GM23338 (cell line): ENCODE data around the gene MEGF11. TPM values are rescaled to one million over a fixed set of nuclear protein-coding genes. Genes with fewer than 3 reads are reported as not detected.

Experiments used
- ATAC-seq: fragments of 200-7000 bp; cut with Tn5 transposase; 3 replicates; pipeline ENCODE4 v1.9.1; 2020
- DNase-seq: peaks from one replicate; pipeline ENCODE4 v3.0.0-alpha.2; 2015; ENCODE audit warnings: low spot score
- H2AFZ ChIP-seq: fragments of 200-600 bp; sonication (generic); 2 replicates; pipeline ENCODE4 v1.8.0; 2016; ENCODE audit warnings: antibody characterized with exemption, mild to moderate bottlenecking, moderate library complexity
- H3F3A ChIP-seq: fragments of 200-600 bp; sonication (generic); replicated peaks from 2 replicates; pipeline ENCODE4 v1.8.0; 2017; ENCODE audit warnings: antibody characterized with exemption, mixed run types, low read depth
- H3K27ac ChIP-seq: fragments of 200-600 bp; sonication (generic); 2 replicates; pipeline ENCODE4 v1.6.1; 2016; ENCODE audit warnings: low read depth
- H3K27me3 ChIP-seq: fragments of 200-600 bp; sonication (generic); 2 replicates; pipeline ENCODE4 v1.8.0; 2016; ENCODE audit warnings: mild to moderate bottlenecking, mixed run types, moderate library complexity; ENCODE audit not compliant: insufficient read depth
- H3K36me3 ChIP-seq: fragments of 200-600 bp; sonication (generic); 2 replicates; pipeline ENCODE4 v1.8.0; 2016; ENCODE audit warnings: mild to moderate bottlenecking; ENCODE audit not compliant: insufficient read depth
- H3K4me1 ChIP-seq: fragments of 200-600 bp; sonication (generic); 2 replicates; pipeline ENCODE4 v1.8.0; 2016; ENCODE audit warnings: mild to moderate bottlenecking, moderate library complexity; ENCODE audit not compliant: insufficient read depth
- H3K4me2 ChIP-seq: fragments of 200-600 bp; sonication (generic); 2 replicates; pipeline ENCODE4 v1.7.1; 2017; ENCODE audit warnings: mixed run types
- H3K4me3 ChIP-seq: fragments of 200-600 bp; sonication (generic); 2 replicates; pipeline ENCODE4 v1.6.1; 2016; ENCODE audit warnings: mixed run types
- H3K79me2 ChIP-seq: fragments of 200-600 bp; sonication (generic); replicated peaks from 2 replicates; pipeline ENCODE4 v1.8.0; 2017; ENCODE audit warnings: mild to moderate bottlenecking; ENCODE audit not compliant: insufficient read depth
- H3K9me2 ChIP-seq: fragments of 200-600 bp; sonication (generic); 2 replicates; pipeline ENCODE4 v1.8.0; 2017; ENCODE audit not compliant: insufficient read depth
- H4K20me1 ChIP-seq: fragments of 200-600 bp; sonication (generic); replicated peaks from 2 replicates; pipeline ENCODE4 v1.8.0; 2017; ENCODE audit warnings: mild to moderate bottlenecking; ENCODE audit not compliant: insufficient read depth
- H3K27ac Mint-ChIP-seq: 2 replicates; pipeline ENCODE4 v1.8.0; 2020; ENCODE audit warnings: inconsistent platforms, mild to moderate bottlenecking, moderate library complexity, mixed read lengths
- H3K27me3 Mint-ChIP-seq: 3 replicates; pipeline ENCODE4 v1.8.0; 2022; ENCODE audit warnings: low read depth, mild to moderate bottlenecking, moderate library complexity, mixed read lengths, inconsistent platforms; ENCODE audit not compliant: insufficient read depth, poor library complexity
- H3K36me3 Mint-ChIP-seq: 3 replicates; pipeline ENCODE4 v1.8.0; 2021; ENCODE audit warnings: low read depth, mild to moderate bottlenecking, inconsistent platforms, moderate library complexity, mixed read lengths
- H3K4me1 Mint-ChIP-seq: 3 replicates; pipeline ENCODE4 v1.8.0; 2020; ENCODE audit warnings: mild to moderate bottlenecking, inconsistent platforms, mixed read lengths
- H3K4me3 Mint-ChIP-seq: 3 replicates; pipeline ENCODE4 v1.8.0; 2021; ENCODE audit warnings: moderate library complexity, mild to moderate bottlenecking, inconsistent platforms, mixed read lengths
- H3K9me3 Mint-ChIP-seq: 3 replicates; pipeline ENCODE4 v1.8.0; 2020; ENCODE audit warnings: moderate library complexity, mild to moderate bottlenecking, inconsistent platforms, mixed read lengths
- CREB1 ChIP-seq: fragments of 250-450 bp; sonication (Bioruptor Pico); IDR thresholded peaks from 2 replicates; pipeline ENCODE4 v1.5.0; 2020; ENCODE audit warnings: low read depth, mild to moderate bottlenecking, moderate library complexity
- EZH2phosphoT487 ChIP-seq: fragments of 200-600 bp; sonication (generic); IDR thresholded peaks from one replicate; pipeline ENCODE4 v1.8.1; 2018; ENCODE audit warnings: antibody characterized with exemption; ENCODE audit not compliant: unreplicated experiment
- JUNB ChIP-seq: IDR thresholded peaks from one replicate; pipeline ENCODE4 v1.6.1; 2016; ENCODE audit warnings: antibody characterized with exemption; ENCODE audit not compliant: unreplicated experiment
- NANOG ChIP-seq: IDR thresholded peaks from 2 replicates; pipeline ENCODE4 v1.6.1; 2016; ENCODE audit warnings: antibody characterized with exemption, borderline replicate concordance
- ZNF114 ChIP-seq: fragments of 250-450 bp; sonication (Bioruptor Pico); IDR thresholded peaks from 2 replicates; pipeline ENCODE4 v1.5.0; 2020; ENCODE audit warnings: mild to moderate bottlenecking, moderate library complexity
- polyA plus RNA-seq: library from polyadenylated mRNA; unstranded; fragments of >200 nt; fragmentation: Nextera tagmentation; extraction: Ambion mirVana; gene quantifications from 2 replicates; pipeline ENCODE4 v1.2.1, GENCODE V29; 2016
- total RNA-seq: library from RNA; depleted of rRNA; stranded (reverse); fragments of >200 nt; shearing (Covaris generic); gene quantifications from 2 replicates; pipeline ENCODE4 v1.2.3, GENCODE V29; 2014
- TF ChIP-seq, protein P1 (sequence below), 2 experiments: fragments of 200-600 bp in 1 of 2; sonication (generic) in 1 of 2; conservative IDR thresholded peaks; 2 replicates each; pipeline versions ENCODE4 v1.5.1 to v1.6.1; 2016 to 2017; ENCODE audit warnings: antibody characterized with exemption in 2 of 2, low read depth in 2 of 2, mild to moderate bottlenecking in 2 of 2, moderate library complexity in 1 of 2
- TF ChIP-seq, protein P2 (sequence below): IDR thresholded peaks from 2 replicates; pipeline ENCODE4 v1.6.1; 2016; ENCODE audit warnings: antibody characterized with exemption

Gene MEGF11
- total and polyA plus RNA-seq, 2 experiments from 2014 or later, result 1.3 to 1.9 TPM

DNA sequence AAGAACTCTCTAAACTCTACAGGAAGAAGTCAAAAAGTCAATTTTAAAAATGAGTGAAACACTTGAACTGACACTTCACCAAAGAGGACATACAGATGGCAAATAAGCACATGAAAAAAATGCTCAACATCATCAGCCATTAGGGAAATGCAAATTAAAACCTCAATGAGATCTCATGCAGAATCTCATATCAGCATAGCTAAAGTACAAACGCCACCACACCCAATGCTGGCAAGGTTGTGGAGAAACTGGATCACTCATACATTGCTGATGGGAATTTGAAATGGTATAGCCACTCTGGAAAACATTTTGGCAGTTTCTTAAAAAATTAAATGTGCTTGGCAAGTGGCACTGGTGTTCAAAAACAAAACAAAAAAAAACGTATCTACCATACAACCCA lies 34.2 kb downstream of the MEGF11 start (continued):
- TF ChIP-seq, protein P1, sequence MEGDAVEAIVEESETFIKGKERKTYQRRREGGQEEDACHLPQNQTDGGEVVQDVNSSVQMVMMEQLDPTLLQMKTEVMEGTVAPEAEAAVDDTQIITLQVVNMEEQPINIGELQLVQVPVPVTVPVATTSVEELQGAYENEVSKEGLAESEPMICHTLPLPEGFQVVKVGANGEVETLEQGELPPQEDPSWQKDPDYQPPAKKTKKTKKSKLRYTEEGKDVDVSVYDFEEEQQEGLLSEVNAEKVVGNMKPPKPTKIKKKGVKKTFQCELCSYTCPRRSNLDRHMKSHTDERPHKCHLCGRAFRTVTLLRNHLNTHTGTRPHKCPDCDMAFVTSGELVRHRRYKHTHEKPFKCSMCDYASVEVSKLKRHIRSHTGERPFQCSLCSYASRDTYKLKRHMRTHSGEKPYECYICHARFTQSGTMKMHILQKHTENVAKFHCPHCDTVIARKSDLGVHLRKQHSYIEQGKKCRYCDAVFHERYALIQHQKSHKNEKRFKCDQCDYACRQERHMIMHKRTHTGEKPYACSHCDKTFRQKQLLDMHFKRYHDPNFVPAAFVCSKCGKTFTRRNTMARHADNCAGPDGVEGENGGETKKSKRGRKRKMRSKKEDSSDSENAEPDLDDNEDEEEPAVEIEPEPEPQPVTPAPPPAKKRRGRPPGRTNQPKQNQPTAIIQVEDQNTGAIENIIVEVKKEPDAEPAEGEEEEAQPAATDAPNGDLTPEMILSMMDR (conservative IDR thresholded peaks at IDR 0.05; ENCODE audit: low read depth in 2 of 2), result no peak
- TF ChIP-seq, protein P2, sequence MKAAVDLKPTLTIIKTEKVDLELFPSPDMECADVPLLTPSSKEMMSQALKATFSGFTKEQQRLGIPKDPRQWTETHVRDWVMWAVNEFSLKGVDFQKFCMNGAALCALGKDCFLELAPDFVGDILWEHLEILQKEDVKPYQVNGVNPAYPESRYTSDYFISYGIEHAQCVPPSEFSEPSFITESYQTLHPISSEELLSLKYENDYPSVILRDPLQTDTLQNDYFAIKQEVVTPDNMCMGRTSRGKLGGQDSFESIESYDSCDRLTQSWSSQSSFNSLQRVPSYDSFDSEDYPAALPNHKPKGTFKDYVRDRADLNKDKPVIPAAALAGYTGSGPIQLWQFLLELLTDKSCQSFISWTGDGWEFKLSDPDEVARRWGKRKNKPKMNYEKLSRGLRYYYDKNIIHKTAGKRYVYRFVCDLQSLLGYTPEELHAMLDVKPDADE, result no peak

GRCh38 chr15:66216806-66217205 lies 36.7 kb downstream of the MEGF11 start:
- ATAC-seq, result no peak
- no peaks in the 10 kb centered on the region for H3K36me3 Mint-ChIP-seq
- H3K4me3 ChIP-seq, result no peak overlapping the region
- no peaks in the 10 kb centered on the region for H4K20me1 ChIP-seq
- H3F3A ChIP-seq, result no peaks in the 10 kb centered on the region
- no peaks in the 10 kb centered on the region for H3K36me3 ChIP-seq
- no peaks in the 10 kb centered on the region for H3K27me3 ChIP-seq
- H3K27ac Mint-ChIP-seq, result no peak overlapping the region
- no peak overlapping the region for H3K27ac ChIP-seq
- peaks cover 9% of the 10 kb centered on the region for H3K4me1 Mint-ChIP-seq
- no peaks in the 10 kb centered on the region for H3K4me1 ChIP-seq
- H2AFZ ChIP-seq, result no peak overlapping the region
- no peaks in the 10 kb centered on the region for H3K27me3 Mint-ChIP-seq
- DNase-seq, result no peak
- no peak overlapping the region for H3K4me3 Mint-ChIP-seq
- no peak overlapping the region for H3K4me2 ChIP-seq
- H3K9me2 ChIP-seq, result no peaks in the 10 kb centered on the region
- no peak for TF ChIP-seq CREB1 (CRISPR knock-in tag)
- no peak for TF ChIP-seq EZH2phosphoT487
- TF ChIP-seq NANOG, result no peak
- TF ChIP-seq, protein P2, result no peak
- H3K79me2 ChIP-seq, result no peaks in the 10 kb centered on the region
- H3K9me3 Mint-ChIP-seq, result no peaks in the 10 kb centered on the region

- no peaks in the 10 kb centered on the region for H3K27me3 Mint-ChIP-seq
- H3K9me3 Mint-ChIP-seq, result no peaks in the 10 kb centered on the region
- Histone ChIP-seq H3F3A (no peaks in the 10 kb centered on the region), H3K4me3 (no peak overlapping the region), H3K4me1 (no peaks in the 10 kb centered on the region), H4K20me1 (no peaks in the 10 kb centered on the region), H3K36me3 (no peaks in the 10 kb centered on the region), H3K4me2 (no peak overlapping the region), H3K27ac (no peak overlapping the region), H3K27me3 (no peaks in the 10 kb centered on the region), H3K9me2 (no peaks in the 10 kb centered on the region), H2AFZ (no peak overlapping the region), H3K79me2 (no peaks in the 10 kb centered on the region)
- H3K4me1 Mint-ChIP-seq, result peaks cover 6% of the 10 kb centered on the region
- TF ChIP-seq ZNF114 (CRISPR knock-in tag) (no peak), JUNB (no peak)
- DNase-seq (no peak), ATAC-seq (no peak)
- no peak overlapping the region for H3K4me3 Mint-ChIP-seq
- no peak overlapping the region for H3K27ac Mint-ChIP-seq
- H3K36me3 Mint-ChIP-seq, result no peaks in the 10 kb centered on the region
Measured at GRCh38 chr15:66215811-66216210, 37.7 kb downstream of the MEGF11 start.
